ENCODE measurements around the gene SKIL.
"Not testable (repeated sequence)": the region's sequence is repeated elsewhere in the genome, so short reads cannot be mapped to it uniquely, and the experiment has no call there.

SKIL gene

GRCh38 chr3:170327868-170328548, 29.5 kb upstream of the SKIL start:
- not testable (repeated sequence) for H3K27ac ChIP-seq (ENCODE audit: low read depth, low read length); H3K9ac ChIP-seq (ENCODE audit: low read depth, low read length); H3K36me3 ChIP-seq (ENCODE audit: insufficient read depth, low read length); H3K27me3 ChIP-seq (ENCODE audit: insufficient read depth, low read length); H3K4me3 ChIP-seq (ENCODE audit: low read length); H3K4me1 ChIP-seq (ENCODE audit: insufficient read depth, low read length)
- WGBS = 82% methylated on average over 7 of the region's 7 CpGs
- peaks cover 18% of the 10 kb centered on the region for H3K9me3 ChIP-seq (ENCODE audit: insufficient read depth, low read depth, low read length)

- no peaks in the 10 kb centered on the region for H3K27me3 ChIP-seq (ENCODE audit: insufficient read depth, low read length)
- H3K27ac ChIP-seq (ENCODE audit: low read depth, low read length) = no peak overlapping the region
- WGBS = 80% methylated on average over 5 of the region's 5 CpGs
- H3K36me3 ChIP-seq (ENCODE audit: insufficient read depth, low read length) = no peaks in the 10 kb centered on the region
- peaks cover 18% of the 10 kb centered on the region for H3K9me3 ChIP-seq (ENCODE audit: insufficient read depth, low read depth, low read length)
- H3K9ac ChIP-seq (ENCODE audit: low read depth, low read length) = no peak overlapping the region
- no peak overlapping the region for H3K4me3 ChIP-seq (ENCODE audit: low read length)
- H3K4me1 ChIP-seq (ENCODE audit: insufficient read depth, low read length) = no peaks in the 10 kb centered on the region
Observed at GRCh38 chr3:170330366-170330765, 27.1 kb upstream of the SKIL start.

GRCh38 chr3:170331143-170331542, 26.4 kb upstream of the SKIL start:
- H3K27me3 ChIP-seq (ENCODE audit: insufficient read depth, low read length) = no peaks in the 10 kb centered on the region
- H3K4me3 ChIP-seq (ENCODE audit: low read length) = no peak overlapping the region
- H3K27ac ChIP-seq (ENCODE audit: low read depth, low read length) = no peak overlapping the region
- H3K9me3 ChIP-seq (ENCODE audit: insufficient read depth, low read depth, low read length) = peaks cover 18% of the 10 kb centered on the region
- no peak overlapping the region for H3K9ac ChIP-seq (ENCODE audit: low read depth, low read length)
- no peaks in the 10 kb centered on the region for H3K4me1 ChIP-seq (ENCODE audit: insufficient read depth, low read length)
- 97% methylated on average over 4 of the region's 4 CpGs for whole genome bisulfite sequencing
- H3K36me3 ChIP-seq (ENCODE audit: insufficient read depth, low read length) = no peaks in the 10 kb centered on the region

- H3K36me3 ChIP-seq (ENCODE audit: insufficient read depth, low read length) = no peaks in the 10 kb centered on the region
- no peak overlapping the region for H3K4me3 ChIP-seq (ENCODE audit: low read length)
- no peak overlapping the region for H3K27ac ChIP-seq (ENCODE audit: low read depth, low read length)
- 100% methylated on average over 3 of the region's 3 CpGs for WGBS
- H3K9me3 ChIP-seq (ENCODE audit: insufficient read depth, low read depth, low read length) = peaks cover 38% of the 10 kb centered on the region
- no peaks in the 10 kb centered on the region for H3K27me3 ChIP-seq (ENCODE audit: insufficient read depth, low read length)
- no peaks in the 10 kb centered on the region for H3K4me1 ChIP-seq (ENCODE audit: insufficient read depth, low read length)
- no peak overlapping the region for H3K9ac ChIP-seq (ENCODE audit: low read depth, low read length)
Observed at GRCh38 chr3:170337420-170337819, 20.1 kb upstream of the SKIL start.

DNA sequence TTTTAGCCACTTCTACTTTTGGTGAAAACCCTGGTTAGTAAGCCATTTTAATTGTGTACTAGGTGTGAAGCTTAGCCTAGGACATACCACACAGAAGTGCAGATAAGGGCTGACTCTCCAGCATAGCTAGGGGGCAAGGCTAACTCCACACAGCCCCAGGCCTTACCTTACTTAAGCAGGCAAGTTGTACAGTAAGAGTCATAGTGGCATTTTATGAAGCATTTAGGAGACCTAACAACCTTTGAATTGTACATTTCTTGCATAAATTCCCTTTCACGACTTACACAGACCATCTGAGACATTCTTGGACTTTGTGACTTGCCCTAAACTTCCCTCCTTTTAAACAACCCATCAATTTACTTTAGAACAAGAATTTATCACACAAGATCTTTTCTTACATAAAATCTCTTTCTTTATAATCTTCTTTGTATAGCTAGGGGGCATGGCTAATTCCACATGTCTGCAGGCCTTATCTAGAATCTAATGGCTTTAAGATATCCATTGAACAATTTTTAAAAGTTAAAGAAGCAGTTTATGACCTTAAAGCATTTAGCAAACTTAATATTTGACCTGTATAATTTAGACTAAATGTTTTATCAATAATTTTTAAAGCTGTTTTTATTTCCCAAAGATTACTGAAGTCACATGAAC, 18.7 kb upstream of the SKIL start:
- Histone ChIP-seq H3K27ac (ENCODE audit: low read depth, low read length) (no peak overlapping the region), H3K27me3 (ENCODE audit: insufficient read depth, low read length) (no peaks in the 10 kb centered on the region), H3K4me1 (ENCODE audit: insufficient read depth, low read length) (peaks cover 2% of the 10 kb centered on the region; the same call in 1 of the 2 replicates), H3K4me3 (ENCODE audit: low read length) (no peak overlapping the region), H3K9me3 (ENCODE audit: insufficient read depth, low read depth, low read length) (peaks cover 38% of the 10 kb centered on the region), H3K36me3 (ENCODE audit: insufficient read depth, low read length) (no peaks in the 10 kb centered on the region), H3K9ac (ENCODE audit: low read depth, low read length) (no peak overlapping the region)
- WGBS = 82% methylated on average over 1 of the region's 1 CpG

DNA sequence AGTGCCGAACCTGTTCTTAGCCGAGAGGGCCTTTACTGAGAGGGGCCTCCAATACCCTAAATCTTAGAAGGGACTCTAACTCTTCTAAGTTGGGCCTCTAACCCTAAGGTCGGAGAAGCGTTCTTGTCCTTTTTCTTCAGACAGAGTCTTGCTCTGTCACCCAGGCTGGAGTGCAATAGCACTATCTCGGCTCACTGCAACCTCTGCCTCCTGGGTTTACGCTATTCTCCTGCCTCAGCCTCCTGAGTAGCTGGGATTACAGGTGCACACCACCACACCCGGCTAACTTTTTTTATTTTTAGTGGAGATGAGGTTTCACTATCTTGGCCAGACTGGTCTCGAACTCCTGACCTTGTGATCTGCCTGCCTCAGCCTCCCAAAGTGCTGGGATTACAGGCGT, 15.2 kb upstream of the SKIL start:
- WGBS = 91% methylated on average over 9 of the region's 9 CpGs
- peaks cover 34% of the 10 kb centered on the region for H3K9me3 ChIP-seq (ENCODE audit: insufficient read depth, low read depth, low read length)

GRCh38 chr3:170343859-170344258, 13.7 kb upstream of the SKIL start:
- H3K27me3 ChIP-seq (ENCODE audit: insufficient read depth, low read length); H3K36me3 ChIP-seq (ENCODE audit: insufficient read depth, low read length); H3K4me3 ChIP-seq (ENCODE audit: low read length); H3K27ac ChIP-seq (ENCODE audit: low read depth, low read length); H3K9ac ChIP-seq (ENCODE audit: low read depth, low read length): not testable (repeated sequence)
- Histone ChIP-seq H3K9me3 (ENCODE audit: insufficient read depth, low read depth, low read length) (peaks cover 18% of the 10 kb centered on the region), H3K4me1 (ENCODE audit: insufficient read depth, low read length) (peaks cover 16% of the 10 kb centered on the region)
- WGBS = 87% methylated on average over 5 of the region's 6 CpGs

More for the DNA sequence above, 15.2 kb upstream of the SKIL start:
- H3K4me1 ChIP-seq (ENCODE audit: insufficient read depth, low read length) = peaks cover 16% of the 10 kb centered on the region
- not testable (repeated sequence) for H3K27ac ChIP-seq (ENCODE audit: low read depth, low read length); H3K36me3 ChIP-seq (ENCODE audit: insufficient read depth, low read length); H3K27me3 ChIP-seq (ENCODE audit: insufficient read depth, low read length); H3K4me3 ChIP-seq (ENCODE audit: low read length); H3K9ac ChIP-seq (ENCODE audit: low read depth, low read length)

- no peaks in the 10 kb centered on the region for H3K36me3 ChIP-seq (ENCODE audit: insufficient read depth, low read length)
- H3K9me3 ChIP-seq (ENCODE audit: insufficient read depth, low read depth, low read length) = peaks cover 8% of the 10 kb centered on the region; the same call in 1 of the 2 replicates
- 96% methylated on average over 4 of the region's 4 CpGs for WGBS
- H3K9ac ChIP-seq (ENCODE audit: low read depth, low read length) = peak overlapping the region; percentile 5; the same call in 1 of the 2 replicates
- no peaks in the 10 kb centered on the region for H3K27me3 ChIP-seq (ENCODE audit: insufficient read depth, low read length)
- peak overlapping the region; percentile 12; the same call in 1 of the 2 replicates for H3K27ac ChIP-seq (ENCODE audit: low read depth, low read length)
- H3K4me3 ChIP-seq (ENCODE audit: low read length) = no peak overlapping the region
- peaks cover 16% of the 10 kb centered on the region for H3K4me1 ChIP-seq (ENCODE audit: insufficient read depth, low read length)
Observed at GRCh38 chr3:170344971-170345370, 12.5 kb upstream of the SKIL start.

DNA sequence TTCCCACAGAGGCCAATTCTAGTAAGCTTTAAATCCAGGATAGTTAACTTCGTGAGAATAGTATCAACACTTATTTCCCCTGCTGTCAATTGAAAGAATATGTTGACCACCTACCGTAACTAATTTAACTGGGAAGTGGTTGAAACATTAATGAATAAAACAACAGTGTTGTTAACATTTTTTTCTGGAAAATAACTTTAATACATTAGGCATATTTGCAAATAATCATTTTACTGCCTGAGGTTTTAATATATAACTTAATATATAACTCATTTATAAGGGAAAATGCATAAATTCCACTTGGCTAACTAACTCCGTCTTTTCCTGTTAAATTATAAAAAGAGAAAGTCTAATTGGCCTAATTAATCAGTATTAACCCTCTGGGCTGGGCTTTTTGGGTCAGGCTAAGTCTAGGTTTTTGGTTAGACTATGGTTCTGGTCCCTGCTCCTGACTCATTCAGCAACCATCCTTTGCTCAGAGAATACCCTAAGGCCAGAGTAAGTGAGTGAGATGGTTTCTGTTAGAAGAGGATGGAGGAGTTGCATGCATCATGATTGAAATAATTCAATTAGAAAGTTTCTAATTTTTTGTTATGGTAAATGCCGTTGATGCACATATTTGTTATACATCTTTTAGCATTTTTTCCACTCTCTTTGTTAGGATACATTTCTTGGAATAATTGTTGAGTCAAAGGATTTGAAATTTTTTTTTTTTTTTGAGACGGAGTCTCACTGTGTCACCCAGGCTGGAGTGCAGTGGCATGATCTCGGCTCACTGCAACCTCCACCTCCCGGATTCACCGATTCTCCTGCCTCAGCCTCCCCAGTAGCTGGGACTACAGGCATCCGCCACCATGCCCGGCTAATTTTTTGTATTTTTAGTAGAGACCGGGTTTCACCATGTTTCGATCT, 10.8 kb upstream of the SKIL start:
- Histone ChIP-seq H3K4me3 (ENCODE audit: low read length) (no peak overlapping the region), H3K27ac (ENCODE audit: low read depth, low read length) (no peak overlapping the region), H3K9me3 (ENCODE audit: insufficient read depth, low read depth, low read length) (no peaks in the 10 kb centered on the region), H3K27me3 (ENCODE audit: insufficient read depth, low read length) (no peaks in the 10 kb centered on the region), H3K36me3 (ENCODE audit: insufficient read depth, low read length) (no peaks in the 10 kb centered on the region), H3K9ac (ENCODE audit: low read depth, low read length) (no peak overlapping the region), H3K4me1 (ENCODE audit: insufficient read depth, low read length) (peaks cover 16% of the 10 kb centered on the region)
- 94% methylated on average over 9 of the region's 12 CpGs for WGBS

DNA sequence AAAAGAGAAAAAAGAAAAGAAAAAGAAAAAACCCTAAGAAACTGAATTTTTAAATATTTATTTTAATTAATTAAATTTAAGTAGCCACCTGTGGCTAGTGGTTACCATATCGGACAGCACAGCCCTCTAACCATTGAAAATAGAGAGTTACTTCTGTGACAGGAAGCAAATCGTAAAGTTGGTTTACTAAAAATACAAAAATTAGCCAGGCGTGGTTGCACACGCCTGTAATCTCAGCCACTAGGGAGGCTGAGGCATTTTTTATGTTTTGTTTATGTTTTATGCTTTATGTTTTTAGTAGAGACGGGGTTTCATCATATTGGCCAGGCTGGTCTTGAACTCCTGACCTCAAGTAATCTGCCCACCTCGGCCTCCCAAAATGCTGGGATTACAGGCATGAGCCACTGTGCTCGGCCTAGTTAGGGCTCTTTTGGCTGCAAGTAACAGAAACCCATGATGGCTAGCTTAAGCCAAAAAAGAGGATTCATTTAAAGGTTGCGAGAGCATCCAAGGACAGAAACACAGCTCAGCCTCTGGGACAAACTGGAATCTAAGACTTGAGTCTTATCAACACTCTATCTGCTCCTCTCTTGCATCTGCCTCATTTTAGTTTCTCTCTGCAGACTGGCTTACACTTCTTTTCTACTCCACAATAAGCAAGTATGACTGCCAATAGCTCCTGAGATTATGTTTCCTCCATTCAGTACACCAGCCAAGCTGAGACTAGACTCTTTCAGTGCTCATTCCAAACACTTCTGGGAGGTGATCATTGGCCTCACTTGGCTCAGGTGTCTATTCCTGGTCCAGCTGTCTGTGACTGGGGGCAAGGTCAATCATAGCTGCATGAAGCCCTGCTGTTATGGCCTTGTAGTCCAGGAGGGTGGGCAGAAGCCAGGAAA, 6.8 kb upstream of the SKIL start:
- no peaks in the 10 kb centered on the region for H3K9me3 ChIP-seq (ENCODE audit: insufficient read depth, low read depth, low read length)
- H3K27ac ChIP-seq (ENCODE audit: low read depth, low read length) = no peak overlapping the region
- H3K27me3 ChIP-seq (ENCODE audit: insufficient read depth, low read length) = no peaks in the 10 kb centered on the region
- 95% methylated on average over 8 of the region's 8 CpGs for WGBS
- H3K9ac ChIP-seq (ENCODE audit: low read depth, low read length) = no peak overlapping the region
- H3K4me1 ChIP-seq (ENCODE audit: insufficient read depth, low read length) = peaks cover 29% of the 10 kb centered on the region
- H3K36me3 ChIP-seq (ENCODE audit: insufficient read depth, low read length) = no peaks in the 10 kb centered on the region
- H3K4me3 ChIP-seq (ENCODE audit: low read length) = no peak overlapping the region
